ENCODE measurements around the gene TBC1D2. TPM values are rescaled to one million over a fixed set of nuclear protein-coding genes. Genes with fewer than 3 reads are reported as not detected.
"Not testable (repeated sequence)": the region's sequence is repeated elsewhere in the genome, so short reads cannot be mapped to it uniquely, and the experiment has no call there.

The TBC1D2 gene
- total RNA-seq, 4 donors from 2014 or later = 42.4 to 57.4 (median 49.0) TPM

- H3K27me3 ChIP-seq = peaks cover 7% of the 10 kb centered on the region
- no peak for DNase-seq (ENCODE audit: low spot score in 2 of 2)
- H3K36me3 ChIP-seq = no peaks in the 10 kb centered on the region
- TF ChIP-seq EP300 (IDR thresholded peaks at IDR 0.05) = no peak
- TF ChIP-seq POLR2A (IDR thresholded peaks at IDR 0.05) = no peak
- no peak for TF ChIP-seq POLR2AphosphoS5 (IDR thresholded peaks at IDR 0.05)
- no peak for TF ChIP-seq CTCF (IDR thresholded peaks at IDR 0.05)
- H3K9me3 ChIP-seq = no peaks in the 10 kb centered on the region
- WGBS = 54% methylated on average over 3 of the region's 3 CpGs
- no peaks in the 10 kb centered on the region for H3K4me1 ChIP-seq
- no peak overlapping the region for H3K4me3 ChIP-seq
- no peak overlapping the region for H3K27ac ChIP-seq
Observed at GRCh38 chr9:98271479-98271878, 16.0 kb upstream of the TBC1D2 start.

- H3K36me3 ChIP-seq; H3K4me3 ChIP-seq; DNase-seq (ENCODE audit: low spot score in 2 of 2); H3K27me3 ChIP-seq; H3K9me3 ChIP-seq; H3K4me1 ChIP-seq; H3K27ac ChIP-seq: not testable (repeated sequence)
- 72% methylated on average over 11 of the region's 11 CpGs for WGBS
Observed at GRCh38 chr9:98270284-98270683, 14.8 kb upstream of the TBC1D2 start.

- H3K4me3 ChIP-seq; H3K36me3 ChIP-seq; H3K27ac ChIP-seq; H3K9me3 ChIP-seq; H3K27me3 ChIP-seq; H3K4me1 ChIP-seq; DNase-seq (ENCODE audit: low spot score in 2 of 2): not testable (repeated sequence)
- 63% methylated on average over 10 of the region's 10 CpGs for WGBS
Observed at GRCh38 chr9:98269652-98270051, 14.2 kb upstream of the TBC1D2 start.

- not testable (repeated sequence) for H3K36me3 ChIP-seq; H3K4me1 ChIP-seq; H3K9me3 ChIP-seq; DNase-seq (ENCODE audit: low spot score in 2 of 2); H3K27ac ChIP-seq; H3K4me3 ChIP-seq; H3K27me3 ChIP-seq
- WGBS = 89% methylated on average over 8 of the region's 8 CpGs
Observed at GRCh38 chr9:98267556-98267955, 12.1 kb upstream of the TBC1D2 start.

- no peak overlapping the region for H3K27ac ChIP-seq
- H3K9me3 ChIP-seq = no peaks in the 10 kb centered on the region
- no peaks in the 10 kb centered on the region for H3K4me1 ChIP-seq
- H3K27me3 ChIP-seq = no peaks in the 10 kb centered on the region
- 88% methylated on average over 2 of the region's 2 CpGs for WGBS
- TF ChIP-seq EP300 (IDR thresholded peaks at IDR 0.05) = no peak
- TF ChIP-seq POLR2AphosphoS5 (IDR thresholded peaks at IDR 0.05) = no peak
- no peak for TF ChIP-seq POLR2A (IDR thresholded peaks at IDR 0.05)
- no peak for TF ChIP-seq CTCF (IDR thresholded peaks at IDR 0.05)
- H3K36me3 ChIP-seq = no peaks in the 10 kb centered on the region
- no peak overlapping the region for H3K4me3 ChIP-seq
- DNase-seq (ENCODE audit: low spot score in 2 of 2) = no peak
Observed at GRCh38 chr9:98264516-98264915, 9.1 kb upstream of the TBC1D2 start.

- Histone ChIP-seq H3K4me3 (no peak overlapping the region), H3K27ac (no peak overlapping the region), H3K27me3 (no peaks in the 10 kb centered on the region), H3K4me1 (no peaks in the 10 kb centered on the region), H3K36me3 (no peaks in the 10 kb centered on the region), H3K9me3 (no peaks in the 10 kb centered on the region)
- peak; percentile 84 to 88 for TF ChIP-seq CTCF (IDR thresholded peaks at IDR 0.05)
- TF ChIP-seq POLR2AphosphoS5 (IDR thresholded peaks at IDR 0.05) = no peak
- DNase-seq (ENCODE audit: low spot score in 2 of 2) = peak in 1 of 2 donors; percentile 87
- WGBS = 26% methylated on average over 8 of the region's 8 CpGs
Observed at GRCh38 chr9:98263482-98264357, 8.3 kb upstream of the TBC1D2 start.

GRCh38 chr9:98263080-98263479, 7.6 kb upstream of the TBC1D2 start:
- H3K36me3 ChIP-seq = no peaks in the 10 kb centered on the region
- H3K4me3 ChIP-seq = no peak overlapping the region
- no peak for DNase-seq (ENCODE audit: low spot score in 2 of 2)
- H3K9me3 ChIP-seq = no peaks in the 10 kb centered on the region
- WGBS = 62% methylated on average over 1 of the region's 1 CpG
- H3K4me1 ChIP-seq = no peaks in the 10 kb centered on the region
- no peaks in the 10 kb centered on the region for H3K27me3 ChIP-seq
- no peak overlapping the region for H3K27ac ChIP-seq
- TF ChIP-seq EP300 (IDR thresholded peaks at IDR 0.05) (no peak), POLR2AphosphoS5 (IDR thresholded peaks at IDR 0.05) (no peak), CTCF (IDR thresholded peaks at IDR 0.05) (no peak), POLR2A (IDR thresholded peaks at IDR 0.05) (no peak)
